GM23338 (cell line): ENCODE measurements around the gene FGFRL1. TPM values are rescaled to one million over a fixed set of nuclear protein-coding genes. Genes with fewer than 3 reads are reported as not detected.

Experiments
- ATAC-seq: fragments of 200-7000 bp; cut with Tn5 transposase; 3 replicates; pipeline ENCODE4 v1.9.1; 2020
- DNase-seq: peaks from one replicate; pipeline ENCODE4 v3.0.0-alpha.2; 2015; ENCODE audit warnings: low spot score
- H2AFZ ChIP-seq: fragments of 200-600 bp; sonication (generic); 2 replicates; pipeline ENCODE4 v1.8.0; 2016; ENCODE audit warnings: antibody characterized with exemption, mild to moderate bottlenecking, moderate library complexity
- H3F3A ChIP-seq: fragments of 200-600 bp; sonication (generic); replicated peaks from 2 replicates; pipeline ENCODE4 v1.8.0; 2017; ENCODE audit warnings: antibody characterized with exemption, mixed run types, low read depth
- H3K27ac ChIP-seq: fragments of 200-600 bp; sonication (generic); 2 replicates; pipeline ENCODE4 v1.6.1; 2016; ENCODE audit warnings: low read depth
- H3K27me3 ChIP-seq: fragments of 200-600 bp; sonication (generic); 2 replicates; pipeline ENCODE4 v1.8.0; 2016; ENCODE audit warnings: mild to moderate bottlenecking, mixed run types, moderate library complexity; ENCODE audit not compliant: insufficient read depth
- H3K36me3 ChIP-seq: fragments of 200-600 bp; sonication (generic); 2 replicates; pipeline ENCODE4 v1.8.0; 2016; ENCODE audit warnings: mild to moderate bottlenecking; ENCODE audit not compliant: insufficient read depth
- H3K4me1 ChIP-seq: fragments of 200-600 bp; sonication (generic); 2 replicates; pipeline ENCODE4 v1.8.0; 2016; ENCODE audit warnings: mild to moderate bottlenecking, moderate library complexity; ENCODE audit not compliant: insufficient read depth
- H3K4me2 ChIP-seq: fragments of 200-600 bp; sonication (generic); 2 replicates; pipeline ENCODE4 v1.7.1; 2017; ENCODE audit warnings: mixed run types
- H3K4me3 ChIP-seq: fragments of 200-600 bp; sonication (generic); 2 replicates; pipeline ENCODE4 v1.6.1; 2016; ENCODE audit warnings: mixed run types
- H3K79me2 ChIP-seq: fragments of 200-600 bp; sonication (generic); replicated peaks from 2 replicates; pipeline ENCODE4 v1.8.0; 2017; ENCODE audit warnings: mild to moderate bottlenecking; ENCODE audit not compliant: insufficient read depth
- H3K9me2 ChIP-seq: fragments of 200-600 bp; sonication (generic); 2 replicates; pipeline ENCODE4 v1.8.0; 2017; ENCODE audit not compliant: insufficient read depth
- H4K20me1 ChIP-seq: fragments of 200-600 bp; sonication (generic); replicated peaks from 2 replicates; pipeline ENCODE4 v1.8.0; 2017; ENCODE audit warnings: mild to moderate bottlenecking; ENCODE audit not compliant: insufficient read depth
- H3K27ac Mint-ChIP-seq: 2 replicates; pipeline ENCODE4 v1.8.0; 2020; ENCODE audit warnings: inconsistent platforms, mild to moderate bottlenecking, moderate library complexity, mixed read lengths
- H3K27me3 Mint-ChIP-seq: 3 replicates; pipeline ENCODE4 v1.8.0; 2022; ENCODE audit warnings: low read depth, mild to moderate bottlenecking, moderate library complexity, mixed read lengths, inconsistent platforms; ENCODE audit not compliant: insufficient read depth, poor library complexity
- H3K36me3 Mint-ChIP-seq: 3 replicates; pipeline ENCODE4 v1.8.0; 2021; ENCODE audit warnings: low read depth, mild to moderate bottlenecking, inconsistent platforms, moderate library complexity, mixed read lengths
- H3K4me1 Mint-ChIP-seq: 3 replicates; pipeline ENCODE4 v1.8.0; 2020; ENCODE audit warnings: mild to moderate bottlenecking, inconsistent platforms, mixed read lengths
- H3K4me3 Mint-ChIP-seq: 3 replicates; pipeline ENCODE4 v1.8.0; 2021; ENCODE audit warnings: moderate library complexity, mild to moderate bottlenecking, inconsistent platforms, mixed read lengths
- H3K9me3 Mint-ChIP-seq: 3 replicates; pipeline ENCODE4 v1.8.0; 2020; ENCODE audit warnings: moderate library complexity, mild to moderate bottlenecking, inconsistent platforms, mixed read lengths
- CREB1 ChIP-seq: fragments of 250-450 bp; sonication (Bioruptor Pico); IDR thresholded peaks from 2 replicates; pipeline ENCODE4 v1.5.0; 2020; ENCODE audit warnings: low read depth, mild to moderate bottlenecking, moderate library complexity
- CTCF ChIP-seq, 2 experiments: fragments of 200-600 bp in 1 of 2; sonication (generic) in 1 of 2; conservative IDR thresholded peaks; 2 replicates each; pipeline versions ENCODE4 v1.5.1 to v1.6.1; 2016 to 2017; ENCODE audit warnings: antibody characterized with exemption in 2 of 2, low read depth in 2 of 2, mild to moderate bottlenecking in 2 of 2, moderate library complexity in 1 of 2
- ETS1 ChIP-seq: IDR thresholded peaks from 2 replicates; pipeline ENCODE4 v1.6.1; 2016; ENCODE audit warnings: antibody characterized with exemption
- EZH2phosphoT487 ChIP-seq: fragments of 200-600 bp; sonication (generic); IDR thresholded peaks from one replicate; pipeline ENCODE4 v1.8.1; 2018; ENCODE audit warnings: antibody characterized with exemption; ENCODE audit not compliant: unreplicated experiment
- JUNB ChIP-seq: IDR thresholded peaks from one replicate; pipeline ENCODE4 v1.6.1; 2016; ENCODE audit warnings: antibody characterized with exemption; ENCODE audit not compliant: unreplicated experiment
- NANOG ChIP-seq: IDR thresholded peaks from 2 replicates; pipeline ENCODE4 v1.6.1; 2016; ENCODE audit warnings: antibody characterized with exemption, borderline replicate concordance
- REST ChIP-seq: IDR thresholded peaks from one replicate; pipeline ENCODE4 v1.6.1; 2018; ENCODE audit warnings: antibody characterized with exemption; ENCODE audit not compliant: unreplicated experiment
- ZNF114 ChIP-seq: fragments of 250-450 bp; sonication (Bioruptor Pico); IDR thresholded peaks from 2 replicates; pipeline ENCODE4 v1.5.0; 2020; ENCODE audit warnings: mild to moderate bottlenecking, moderate library complexity
- ZNF331 ChIP-seq: fragments of 250-450 bp; sonication (Bioruptor Pico); IDR thresholded peaks from 2 replicates; pipeline ENCODE4 v1.5.0; 2020; ENCODE audit warnings: low read depth, mild to moderate bottlenecking, moderate library complexity
- polyA plus RNA-seq: library from polyadenylated mRNA; unstranded; fragments of >200 nt; fragmentation: Nextera tagmentation; extraction: Ambion mirVana; gene quantifications from 2 replicates; pipeline ENCODE4 v1.2.1, GENCODE V29; 2016
- total RNA-seq: library from RNA; depleted of rRNA; stranded (reverse); fragments of >200 nt; shearing (Covaris generic); gene quantifications from 2 replicates; pipeline ENCODE4 v1.2.3, GENCODE V29; 2014

FGFRL1 gene
- total and polyA plus RNA-seq, 2 experiments from 2014 or later = 7.0 to 35.8 TPM

- TF ChIP-seq CTCF (conservative IDR thresholded peaks at IDR 0.05; ENCODE audit: low read depth in 2 of 2) (no peak), ZNF114 (CRISPR knock-in tag) (no peak), CREB1 (CRISPR knock-in tag) (no peak), ZNF331 (no peak), EZH2phosphoT487 (no peak)
These were observed 6.3 kb downstream of the FGFRL1 start (continued) for GRCh38 chr4:1017706-1018105.

- 0 out of 2 replicates have a peak, but pooled peaks cover 3% of the 10 kb centered on the region for H3K79me2 ChIP-seq
- H3K9me2 ChIP-seq = no peaks in the 10 kb centered on the region
- H3K4me3 ChIP-seq = no peak overlapping the region
- H3K9me3 Mint-ChIP-seq = no peaks in the 10 kb centered on the region
- ATAC-seq (no peak; the same call in 2 of the 3 replicates), DNase-seq (no peak)
- no peaks in the 10 kb centered on the region for H3F3A ChIP-seq
- no peak overlapping the region for H3K27ac Mint-ChIP-seq
- no peak overlapping the region for H2AFZ ChIP-seq
- H3K27me3 ChIP-seq = no peaks in the 10 kb centered on the region
- peaks cover 3% of the 10 kb centered on the region for H3K27me3 Mint-ChIP-seq
- H3K27ac ChIP-seq = no peak overlapping the region
- no peak for TF ChIP-seq ZNF114 (CRISPR knock-in tag)
- TF ChIP-seq ETS1 = no peak
- TF ChIP-seq EZH2phosphoT487 = no peak
- no peak for TF ChIP-seq NANOG
- H3K36me3 ChIP-seq = no peaks in the 10 kb centered on the region
- no peak overlapping the region for H3K4me3 Mint-ChIP-seq
- no peaks in the 10 kb centered on the region; the same call in 1 of the 3 replicates for H3K4me1 Mint-ChIP-seq
- H3K4me1 ChIP-seq = no peaks in the 10 kb centered on the region
- peaks cover 6% of the 10 kb centered on the region; the same call in 1 of the 2 replicates for H4K20me1 ChIP-seq
- no peak overlapping the region for H3K4me2 ChIP-seq
- H3K36me3 Mint-ChIP-seq = no peaks in the 10 kb centered on the region; the same call in 2 of the 3 replicates
These were observed 7.0 kb downstream of the FGFRL1 start for GRCh38 chr4:1018147-1019020.

GRCh38 chr4:1019320-1019719, 7.9 kb downstream of the FGFRL1 start:
- Mint-ChIP-seq H3K4me1 (no peaks in the 10 kb centered on the region; the same call in 1 of the 3 replicates), H3K27ac (no peak overlapping the region; the same call in 1 of the 2 replicates), H3K9me3 (no peaks in the 10 kb centered on the region), H3K36me3 (no peaks in the 10 kb centered on the region), H3K27me3 (no peaks in the 10 kb centered on the region), H3K4me3 (no peak overlapping the region)
- no peaks in the 10 kb centered on the region for H3F3A ChIP-seq
- H3K4me2 ChIP-seq = no peak overlapping the region
- no peaks in the 10 kb centered on the region for H3K36me3 ChIP-seq
- H3K79me2 ChIP-seq = no peaks in the 10 kb centered on the region
- peaks cover under 1% of the 10 kb centered on the region; the same call in 1 of the 2 replicates for H4K20me1 ChIP-seq
- no peaks in the 10 kb centered on the region for H3K4me1 ChIP-seq
- H3K27me3 ChIP-seq = no peaks in the 10 kb centered on the region
- no peak overlapping the region for H3K4me3 ChIP-seq
- H2AFZ ChIP-seq = no peak overlapping the region
- H3K27ac ChIP-seq = no peak overlapping the region
- no peak for DNase-seq
- no peaks in the 10 kb centered on the region for H3K9me2 ChIP-seq
- ATAC-seq = no peak
- TF ChIP-seq CTCF (conservative IDR thresholded peaks at IDR 0.05; ENCODE audit: low read depth in 2 of 2) = no peak
- TF ChIP-seq CREB1 (CRISPR knock-in tag) = no peak
- no peak for TF ChIP-seq REST
- no peak for TF ChIP-seq ZNF331
- TF ChIP-seq JUNB = no peak
- TF ChIP-seq NANOG = no peak
